Endothelial cell of umbilical vein (primary cell): ENCODE results near the gene ZMYND11. TPM values are rescaled to one million over a fixed set of nuclear protein-coding genes. Genes with fewer than 3 reads are reported as not detected.

Experiments
- BruUV-seq: library from RNA; stranded (reverse); fragments of 400-500 nt; replicated peaks from 2 replicates; lab custom pipeline; 2021; lab: Mats Ljungman, UMichigan
- CTCF ChIA-PET: fragments of 300-600, 350-600 bp; sonication (Branson Sonifier 250); formaldehyde crosslinking; loops from one replicate; lab custom pipeline; 2021; ENCODE audit warnings: antibody characterized with exemption, inconsistent platforms; lab: Charles Lee
- POLR2A ChIA-PET: fragments of 300-600, 350-600 bp; sonication (Branson Sonifier 250); formaldehyde crosslinking; loops from one replicate; lab custom pipeline; 2021; ENCODE audit warnings: antibody characterized with exemption, inconsistent platforms; lab: Charles Lee
- DNase-seq: peaks from one replicate; pipeline ENCODE4 v3.0.0-alpha.2; 2011; ENCODE audit warnings: low read depth, low spot score
- FAIRE-seq: peaks from 2 replicates; lab custom pipeline; 2011; peaks lifted over from hg19 to GRCh38; lab: Jason Lieb, UNC
- H2AFZ ChIP-seq: 2 replicates; pipeline ENCODE4 v1.6.0; 2012; ENCODE audit warnings: low read depth, low read length, control low read depth, inconsistent platforms
- H3K27ac ChIP-seq: 2 replicates; pipeline ENCODE4 v1.5.1; 2011; ENCODE audit warnings: low read depth, mild to moderate bottlenecking, control low read depth, low read length, moderate library complexity; ENCODE audit not compliant: insufficient read depth
- H3K27me3 ChIP-seq, 2 experiments: 2 replicates each; pipeline versions ENCODE4 v1.6.0 to v1.6.1; 2011; ENCODE audit warnings: low read length in 2 of 2, mixed read lengths in 1 of 2; ENCODE audit not compliant: control insufficient read depth in 2 of 2, insufficient read depth in 2 of 2
- H3K36me3 ChIP-seq, 2 experiments: 2 replicates in 1 of 2; 3 replicates in 1 of 2; pipeline ENCODE4 v1.5.1; 2011; ENCODE audit warnings: low read length in 2 of 2, mild to moderate bottlenecking in 1 of 2, moderate library complexity in 1 of 2; ENCODE audit not compliant: control insufficient read depth in 2 of 2, insufficient read depth in 2 of 2; ENCODE audit errors: extremely low read depth in 1 of 2
- H3K4me1 ChIP-seq: 3 replicates; pipeline ENCODE4 v1.5.1; 2011; ENCODE audit warnings: mild to moderate bottlenecking, low read length; ENCODE audit not compliant: control insufficient read depth, insufficient read depth; ENCODE audit errors: extremely low read depth
- H3K4me2 ChIP-seq: 2 replicates; pipeline ENCODE4 v1.6.1; 2011; ENCODE audit warnings: low read length, control low read depth, mixed read lengths; ENCODE audit not compliant: insufficient read depth
- H3K4me3 ChIP-seq, 3 experiments: fragments of 200-600 bp in 1 of 3; sonication (generic), shearing (Covaris generic) in 1 of 3; replicated peaks in 1 of 3; 2 replicates each; pipeline ENCODE4 v1.5.1; 2011 to 2016; ENCODE audit warnings: control low read depth in 3 of 3, low read length in 3 of 3, mild to moderate bottlenecking in 2 of 3, inconsistent platforms in 1 of 3, low read depth in 1 of 3, moderate library complexity in 1 of 3; ENCODE audit not compliant: insufficient read depth in 1 of 3
- H3K79me2 ChIP-seq: 2 replicates; pipeline ENCODE4 v1.6.0; 2012; ENCODE audit warnings: low read length, inconsistent platforms; ENCODE audit not compliant: control insufficient read depth, insufficient read depth
- H3K9ac ChIP-seq: replicated peaks from 2 replicates; pipeline ENCODE3; 2011; ENCODE audit warnings: low read length, control low read depth; ENCODE audit not compliant: insufficient read depth; ENCODE audit errors: extremely low read depth
- H3K9me1 ChIP-seq: replicated peaks from 3 replicates; pipeline ENCODE4 v1.6.0; 2011; ENCODE audit warnings: mild to moderate bottlenecking, low read length; ENCODE audit not compliant: control insufficient read depth, insufficient read depth; ENCODE audit errors: extremely low read depth
- H3K9me3 ChIP-seq: replicated peaks from 2 replicates; pipeline ENCODE4 v1.5.1; 2012; ENCODE audit warnings: low read length, inconsistent platforms; ENCODE audit not compliant: control insufficient read depth, insufficient read depth
- H4K20me1 ChIP-seq: replicated peaks from 2 replicates; pipeline ENCODE3; 2011; ENCODE audit warnings: mild to moderate bottlenecking, low read length; ENCODE audit not compliant: control insufficient read depth, insufficient read depth; ENCODE audit errors: extremely low read depth
- EZH2 ChIP-seq: IDR thresholded peaks from 2 replicates; pipeline ENCODE4 v1.6.1; 2012; ENCODE audit warnings: borderline replicate concordance, low read depth, mild to moderate bottlenecking, moderate library complexity, low read length, inconsistent platforms; ENCODE audit not compliant: severe bottlenecking
- FOS ChIP-seq: IDR thresholded peaks from 2 replicates; pipeline ENCODE4 v1.6.1; 2011; ENCODE audit warnings: mild to moderate bottlenecking, low read length, moderate library complexity, borderline replicate concordance; ENCODE audit not compliant: insufficient read depth
- GATA2 ChIP-seq: IDR thresholded peaks from 2 replicates; pipeline ENCODE4 v1.7.0; 2011; ENCODE audit warnings: low read depth, mild to moderate bottlenecking, moderate library complexity, mixed read lengths, low read length; ENCODE audit not compliant: insufficient read length, insufficient read depth
- JUN ChIP-seq: IDR thresholded peaks from 2 replicates; pipeline ENCODE4 v1.6.1; 2011; ENCODE audit warnings: borderline replicate concordance, low read depth; ENCODE audit not compliant: insufficient read length, insufficient read depth
- MAX ChIP-seq: IDR thresholded peaks from 2 replicates; pipeline ENCODE4 v1.6.1; 2011; ENCODE audit not compliant: insufficient read depth, insufficient read length
- MYC ChIP-seq: IDR thresholded peaks from one replicate; pipeline ENCODE4 v1.6.1; 2011; ENCODE audit warnings: mild to moderate bottlenecking, low read depth, low read length
- POLR2A ChIP-seq: IDR thresholded peaks from 2 replicates; pipeline ENCODE4 v1.6.1; 2012; ENCODE audit warnings: low read depth, mild to moderate bottlenecking, control low read depth, low read length
- POLR2AphosphoS5 ChIP-seq: IDR thresholded peaks from 2 replicates; pipeline ENCODE4 v1.6.1; 2012; ENCODE audit warnings: low read depth, mild to moderate bottlenecking, control low read depth, low read length, moderate library complexity; ENCODE audit not compliant: insufficient read depth
- dilution Hi-C: fragments of 300-500 bp; cut with MboI; formaldehyde crosslinking; loops from one replicate; pipeline ENCODE4 v1.15.0; 2019; ENCODE audit warnings: low sequenced_read_pairs; ENCODE audit not compliant: extremely low pct_ligation_motif_present
- intact Hi-C: fragments of 100-400 bp; cut with micrococcal nuclease; formaldehyde crosslinking; loops from one replicate; pipeline ENCODE4 v1.10.0; 2022
- polyA plus RNA-seq, 4 experiments: library from polyadenylated mRNA; depleted of rRNA in 3 of 4; stranded (reverse) in 3 of 4; unstranded in 1 of 4; fragments of >200 nt; gene quantifications; 2 replicates each; pipeline versions ENCODE4 v1.2.1 to v1.2.3, GENCODE V29; 2011 to 2012; ENCODE audit warnings: missing spikeins in 1 of 4
- total RNA-seq: library from RNA; stranded (reverse); gene quantifications from 2 replicates; pipeline ENCODE4 v1.2.3, GENCODE V29; 2021
- TF ChIP-seq, protein P1 (sequence below), 2 donors: IDR thresholded peaks; 1 replicate in 1 of 2; 2 replicates in 1 of 2; pipeline ENCODE4 v1.5.1; 2011; ENCODE audit warnings: low read length in 2 of 2, mild to moderate bottlenecking in 2 of 2, moderate library complexity in 2 of 2, control low read depth in 1 of 2, inconsistent platforms in 1 of 2, low read depth in 1 of 2; ENCODE audit not compliant: insufficient read depth in 1 of 2; ENCODE audit errors: extremely low read depth in 1 of 2

ZMYND11 gene
- total and polyA plus RNA-seq, 2 donors (not counting 3 experiments of a cell fraction or from before 2014, with no cell fraction given) = 17.0 to 56.0 TPM

GRCh38 chr10:94613-95012, 40.6 kb upstream of the ZMYND11 start:
- CTCF ChIA-PET = interaction anchor here (2.1 kb wide), 1 partner anchor 18 kb away, joined by 7 read pairs; no protein-coding TSS in a partner anchor
- TF ChIP-seq GATA2 (no peak), JUN (no peak), POLR2AphosphoS5 (no peak), MAX (no peak), MYC (no peak), EZH2 (no peak), FOS (no peak), POLR2A (no peak)
- TF ChIP-seq, protein P1, sequence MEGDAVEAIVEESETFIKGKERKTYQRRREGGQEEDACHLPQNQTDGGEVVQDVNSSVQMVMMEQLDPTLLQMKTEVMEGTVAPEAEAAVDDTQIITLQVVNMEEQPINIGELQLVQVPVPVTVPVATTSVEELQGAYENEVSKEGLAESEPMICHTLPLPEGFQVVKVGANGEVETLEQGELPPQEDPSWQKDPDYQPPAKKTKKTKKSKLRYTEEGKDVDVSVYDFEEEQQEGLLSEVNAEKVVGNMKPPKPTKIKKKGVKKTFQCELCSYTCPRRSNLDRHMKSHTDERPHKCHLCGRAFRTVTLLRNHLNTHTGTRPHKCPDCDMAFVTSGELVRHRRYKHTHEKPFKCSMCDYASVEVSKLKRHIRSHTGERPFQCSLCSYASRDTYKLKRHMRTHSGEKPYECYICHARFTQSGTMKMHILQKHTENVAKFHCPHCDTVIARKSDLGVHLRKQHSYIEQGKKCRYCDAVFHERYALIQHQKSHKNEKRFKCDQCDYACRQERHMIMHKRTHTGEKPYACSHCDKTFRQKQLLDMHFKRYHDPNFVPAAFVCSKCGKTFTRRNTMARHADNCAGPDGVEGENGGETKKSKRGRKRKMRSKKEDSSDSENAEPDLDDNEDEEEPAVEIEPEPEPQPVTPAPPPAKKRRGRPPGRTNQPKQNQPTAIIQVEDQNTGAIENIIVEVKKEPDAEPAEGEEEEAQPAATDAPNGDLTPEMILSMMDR (IDR thresholded peaks at IDR 0.05; ENCODE audit: extremely low read depth in 1 of 2, insufficient read depth in 1 of 2, low read depth in 1 of 2, low read length in 2 of 2) = no peak
- no peak for FAIRE-seq

More at GRCh38 chr10:94613-95012, 40.6 kb upstream of the ZMYND11 start:
- Histone ChIP-seq H3K36me3 (no peaks in the 10 kb centered on the region), H3K4me1 (no peaks in the 10 kb centered on the region), H3K4me2 (no peak overlapping the region), H3K79me2 (no peaks in the 10 kb centered on the region), H3K9ac (no peak overlapping the region), H3K4me3 (no peak overlapping the region), H3K27me3 (peaks cover 0 to 10% of the 10 kb centered on the region in 2 experiments), H3K27ac (no peak overlapping the region), H3K9me1 (no peaks in the 10 kb centered on the region), H4K20me1 (no peaks in the 10 kb centered on the region), H3K9me3 (no peaks in the 10 kb centered on the region), H2AFZ (no peak overlapping the region)
- POLR2A ChIA-PET = no interaction called here
- BruUV-seq = no TSS peak
- no peak for DNase-seq
- intact Hi-C loops (no loop called here), dilution Hi-C loops (no loop called here)
